Neural cell (in vitro differentiated cells): Measurements from ENCODE around the gene BHLHA9.

Experiments used
- CTCF ChIP-seq: fragments of 450-650 bp; IDR thresholded peaks from 2 replicates; pipeline ENCODE4 v1.5.1; 2014; ENCODE audit warnings: antibody characterized with exemption, mild to moderate bottlenecking, moderate library complexity; ENCODE audit not compliant: poor library complexity, severe bottlenecking
- EP300 ChIP-seq: fragments of 450-650 bp; conservative IDR thresholded peaks from 2 replicates; pipeline ENCODE4 v1.6.1; 2014; ENCODE audit warnings: antibody characterized with exemption, mild to moderate bottlenecking, moderate library complexity; ENCODE audit not compliant: poor library complexity, severe bottlenecking
- EZH2 ChIP-seq: fragments of 200-600, 300-800 bp; shearing (Covaris generic), sonication (generic); IDR thresholded peaks from 2 replicates; pipeline ENCODE4 v1.6.1; 2014; ENCODE audit warnings: antibody characterized with exemption, low read length, borderline replicate concordance, mild to moderate bottlenecking; ENCODE audit not compliant: insufficient read depth, poor library complexity, severe bottlenecking
- POLR2AphosphoS5 ChIP-seq: IDR thresholded peaks from 2 replicates; pipeline ENCODE4 v1.6.1; 2012
- RAD21 ChIP-seq: fragments of 450-650 bp; conservative IDR thresholded peaks from 2 replicates; pipeline ENCODE4 v1.6.1; 2014; ENCODE audit warnings: antibody characterized with exemption, mild to moderate bottlenecking, moderate library complexity
- REST ChIP-seq: IDR thresholded peaks from 2 replicates; pipeline ENCODE4 v1.6.1; 2012; ENCODE audit warnings: borderline replicate concordance
- SMC3 ChIP-seq: fragments of 450-650 bp; conservative IDR thresholded peaks from 2 replicates; pipeline ENCODE4 v1.6.1; 2014; ENCODE audit warnings: antibody characterized with exemption, mild to moderate bottlenecking, moderate library complexity; ENCODE audit not compliant: poor library complexity
- TAF1 ChIP-seq: IDR thresholded peaks from 2 replicates; pipeline ENCODE4 v1.6.1; 2012; ENCODE audit warnings: low read depth

GRCh38 chr17:1227365-1227764 is 42.9 kb upstream of the BHLHA9 start:
- no peak for TF ChIP-seq POLR2AphosphoS5
- TF ChIP-seq CTCF = no peak
- TF ChIP-seq EZH2 = no peak
- TF ChIP-seq RAD21 = no peak
- TF ChIP-seq TAF1 = no peak
- TF ChIP-seq REST = no peak
- no peak for TF ChIP-seq EP300
- TF ChIP-seq SMC3 = no peak
